GM03348 (cell line): ENCODE data around the gene PARP11.

Source experiments
- DNase-seq: peaks from one replicate; pipeline ENCODE4 v3.0.0; 2012; ENCODE audit warnings: low spot score

Gene PARP11

GRCh38 chr12:3770891-3771290, 102.3 kb downstream of the PARP11 start:
- peak; percentile 41 for DNase-seq

- no peak for DNase-seq
These were observed 104.2 kb downstream of the PARP11 start for GRCh38 chr12:3768911-3769447.

GRCh38 chr12:3761116-3761735, 112.0 kb downstream of the PARP11 start:
- DNase-seq: no peak

GRCh38 chr12:3759878-3760277, 113.3 kb downstream of the PARP11 start:
- no peak for DNase-seq
